ENCODE measurements around the gene PPDPF.
A peak's percentile ranks its signal among the peaks of the same experiment; 100 is the strongest.

Gene PPDPF

GRCh38 chr20:63495167-63495720 is 25.3 kb upstream of the PPDPF start:
- Histone ChIP-seq H3K9me3 (ENCODE audit: control insufficient read depth, low read length) (no peaks in the 10 kb centered on the region), H3K27ac (ENCODE audit: low read depth, low read length, severe bottlenecking) (no peak overlapping the region), H3K36me3 (ENCODE audit: control insufficient read depth, insufficient read depth, low read length) (peaks cover 7% of the 10 kb centered on the region), H3K4me3 (ENCODE audit: extremely low read depth, insufficient read depth, low read length, poor library complexity, severe bottlenecking) (no peak overlapping the region), H3K4me1 (ENCODE audit: control insufficient read depth, insufficient read depth, low read length, poor library complexity, severe bottlenecking) (peaks cover 3% of the 10 kb centered on the region)
- WGBS, 2 experiments (ENCODE audit: insufficient coverage in 2 of 2) = 92 to 93% methylated on average over 7 of the region's 8 CpGs

GRCh38 chr20:63495741-63496595 is 24.6 kb upstream of the PPDPF start:
- Histone ChIP-seq H3K4me3 (ENCODE audit: extremely low read depth, insufficient read depth, low read length, poor library complexity, severe bottlenecking) (no peak overlapping the region), H3K36me3 (ENCODE audit: control insufficient read depth, insufficient read depth, low read length) (peaks cover 7% of the 10 kb centered on the region), H3K9me3 (ENCODE audit: control insufficient read depth, low read length) (no peaks in the 10 kb centered on the region), H3K27ac (ENCODE audit: low read depth, low read length, severe bottlenecking) (no peak overlapping the region), H3K4me1 (ENCODE audit: control insufficient read depth, insufficient read depth, low read length, poor library complexity, severe bottlenecking) (peaks cover 3% of the 10 kb centered on the region)
- WGBS, 2 experiments (ENCODE audit: insufficient coverage in 2 of 2) = 38 to 48% methylated on average over 27 to 34 of the region's 48 CpGs

- Histone ChIP-seq H3K27ac (ENCODE audit: low read depth, low read length, severe bottlenecking) (no peak overlapping the region), H3K36me3 (ENCODE audit: control insufficient read depth, insufficient read depth, low read length) (peaks cover 7% of the 10 kb centered on the region), H3K9me3 (ENCODE audit: control insufficient read depth, low read length) (no peaks in the 10 kb centered on the region), H3K4me3 (ENCODE audit: extremely low read depth, insufficient read depth, low read length, poor library complexity, severe bottlenecking) (no peak overlapping the region), H3K4me1 (ENCODE audit: control insufficient read depth, insufficient read depth, low read length, poor library complexity, severe bottlenecking) (peaks cover 3% of the 10 kb centered on the region)
- 54 to 73% methylated on average over 12 to 13 of the region's 16 CpGs for WGBS, 2 experiments (ENCODE audit: insufficient coverage in 2 of 2)
These were observed 23.9 kb upstream of the PPDPF start for GRCh38 chr20:63496596-63497120.

GRCh38 chr20:63497138-63497945 is 23.2 kb upstream of the PPDPF start:
- no peak overlapping the region for H3K27ac ChIP-seq (ENCODE audit: low read depth, low read length, severe bottlenecking)
- H3K4me3 ChIP-seq (ENCODE audit: extremely low read depth, insufficient read depth, low read length, poor library complexity, severe bottlenecking) = no peak overlapping the region
- H3K4me1 ChIP-seq (ENCODE audit: control insufficient read depth, insufficient read depth, low read length, poor library complexity, severe bottlenecking) = peaks cover 3% of the 10 kb centered on the region
- WGBS, 2 experiments (ENCODE audit: insufficient coverage in 2 of 2) = 79 to 82% methylated on average over 10 to 14 of the region's 20 CpGs
- no peaks in the 10 kb centered on the region for H3K9me3 ChIP-seq (ENCODE audit: control insufficient read depth, low read length)
- peaks cover 4% of the 10 kb centered on the region for H3K36me3 ChIP-seq (ENCODE audit: control insufficient read depth, insufficient read depth, low read length)

GRCh38 chr20:63497946-63498935 is 22.3 kb upstream of the PPDPF start:
- Histone ChIP-seq H3K4me1 (ENCODE audit: control insufficient read depth, insufficient read depth, low read length, poor library complexity, severe bottlenecking) (peaks cover 3% of the 10 kb centered on the region), H3K36me3 (ENCODE audit: control insufficient read depth, insufficient read depth, low read length) (no peaks in the 10 kb centered on the region), H3K9me3 (ENCODE audit: control insufficient read depth, low read length) (no peaks in the 10 kb centered on the region), H3K27ac (ENCODE audit: low read depth, low read length, severe bottlenecking) (no peak overlapping the region), H3K4me3 (ENCODE audit: extremely low read depth, insufficient read depth, low read length, poor library complexity, severe bottlenecking) (peak overlapping the region; percentile 30)
- 7 to 13% methylated on average over 18 to 19 of the region's 60 CpGs for WGBS, 2 experiments (ENCODE audit: insufficient coverage in 2 of 2)

GRCh38 chr20:63498960-63499337 is 21.6 kb upstream of the PPDPF start, which contains the start of gene EEF1A2:
Gene EEF1A2, minus strand, starts transcription at chr20:63499083. Its CDS starts 1,320 bp downstream, at chr20:63497763.
- Histone ChIP-seq H3K4me3 (ENCODE audit: extremely low read depth, insufficient read depth, low read length, poor library complexity, severe bottlenecking) (peak within 1 kb of the TSS; percentile 30), H3K9me3 (ENCODE audit: control insufficient read depth, low read length) (no peaks in the 10 kb centered on the region)

GRCh38 chr20:63499338-63499969 is 21.1 kb upstream of the PPDPF start:
- H3K4me3 ChIP-seq (ENCODE audit: extremely low read depth, insufficient read depth, low read length, poor library complexity, severe bottlenecking) = peak overlapping the region; percentile 30
- no peaks in the 10 kb centered on the region for H3K36me3 ChIP-seq (ENCODE audit: control insufficient read depth, insufficient read depth, low read length)
- no peak overlapping the region for H3K27ac ChIP-seq (ENCODE audit: low read depth, low read length, severe bottlenecking)
- WGBS, 2 experiments (ENCODE audit: insufficient coverage in 2 of 2) = 17 to 20% methylated on average over 41 to 43 of the region's 48 CpGs
- peaks cover 3% of the 10 kb centered on the region for H3K4me1 ChIP-seq (ENCODE audit: control insufficient read depth, insufficient read depth, low read length, poor library complexity, severe bottlenecking)
- no peaks in the 10 kb centered on the region for H3K9me3 ChIP-seq (ENCODE audit: control insufficient read depth, low read length)

More at GRCh38 chr20:63498960-63499337, 21.6 kb upstream of the PPDPF start, which contains the start of gene EEF1A2:
- Histone ChIP-seq H3K36me3 (ENCODE audit: control insufficient read depth, insufficient read depth, low read length) (no peaks in the 10 kb centered on the region), H3K4me1 (ENCODE audit: control insufficient read depth, insufficient read depth, low read length, poor library complexity, severe bottlenecking) (peaks cover 3% of the 10 kb centered on the region), H3K27ac (ENCODE audit: low read depth, low read length, severe bottlenecking) (no peak within 1 kb of the TSS)
- WGBS, 2 experiments (ENCODE audit: insufficient coverage in 2 of 2) = 0% methylated on average over 16 to 36 of the region's 58 CpGs

- WGBS, 2 experiments (ENCODE audit: insufficient coverage in 2 of 2) = 90 to 91% methylated on average over 14 to 19 of the region's 24 CpGs
- Histone ChIP-seq H3K36me3 (ENCODE audit: control insufficient read depth, insufficient read depth, low read length) (no peaks in the 10 kb centered on the region), H3K4me1 (ENCODE audit: control insufficient read depth, insufficient read depth, low read length, poor library complexity, severe bottlenecking) (peaks cover 3% of the 10 kb centered on the region), H3K4me3 (ENCODE audit: extremely low read depth, insufficient read depth, low read length, poor library complexity, severe bottlenecking) (no peak overlapping the region), H3K27ac (ENCODE audit: low read depth, low read length, severe bottlenecking) (no peak overlapping the region), H3K9me3 (ENCODE audit: control insufficient read depth, low read length) (peaks cover 7% of the 10 kb centered on the region)
These were observed 20.2 kb upstream of the PPDPF start for GRCh38 chr20:63500151-63500901.

Measured in mesodermal cell (in vitro differentiated cells).